ENCODE measurements around the gene GATA3. TPM values are rescaled to one million over a fixed set of nuclear protein-coding genes. Genes with fewer than 3 reads are reported as not detected.

Gene GATA3
- total and polyA plus RNA-seq, 4 donors: 0.10 to 3.4 (median 1.1) TPM

DNA sequence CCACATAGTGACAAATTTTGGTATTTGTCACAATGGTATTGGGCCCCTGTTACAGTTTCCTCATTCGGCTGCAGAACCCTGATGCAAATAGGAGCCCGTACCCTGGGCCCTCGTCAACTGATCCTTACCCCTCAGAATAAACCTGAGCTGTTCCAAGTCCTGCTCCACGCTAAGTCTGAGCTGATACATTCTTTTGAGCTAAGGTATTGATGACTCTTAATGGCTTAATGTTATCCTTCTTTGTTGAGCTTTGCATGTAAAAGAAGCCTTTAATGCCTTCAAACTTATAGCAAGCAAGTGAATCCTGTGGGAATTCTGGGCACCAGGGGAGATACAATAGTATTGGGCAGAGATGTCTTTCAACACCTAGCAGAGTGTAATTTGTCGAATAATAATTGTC is 31.8 kb downstream of the GATA3 start:
- no peak overlapping the region for H3K4me3 ChIP-seq (ENCODE audit: low read depth, low read length)
- 100% methylated on average over 1 of the region's 5 CpGs for WGBS (ENCODE audit: insufficient coverage)

DNA sequence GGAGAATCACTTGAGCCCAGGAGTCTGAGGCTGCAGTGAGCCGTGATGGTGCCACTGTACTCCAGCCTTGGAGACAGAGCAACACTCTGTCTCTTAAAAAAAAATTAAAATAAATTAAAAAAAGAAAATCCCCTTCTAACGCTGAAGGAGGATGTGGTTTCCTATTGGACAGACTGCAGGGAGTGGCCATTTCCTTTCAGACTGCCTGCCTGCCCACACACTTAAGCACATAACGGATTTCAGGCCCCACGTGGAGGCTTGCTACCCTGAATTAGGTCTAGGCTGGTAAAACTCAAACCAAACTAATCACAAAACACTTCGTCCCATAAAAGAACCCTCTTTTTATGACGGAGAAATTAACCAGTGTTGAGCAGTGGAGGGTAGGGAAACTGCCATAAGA is 34.0 kb downstream of the GATA3 start:
- DNase-seq (ENCODE audit: low read depth in 4 of 6, low spot score in 6 of 6): no peak
- Histone ChIP-seq H3K36me3 (ENCODE audit: control insufficient read depth, insufficient read depth, low read length) (no peaks in the 10 kb centered on the region), H3K27me3 (ENCODE audit: control insufficient read depth, insufficient read depth, low read length) (no peaks in the 10 kb centered on the region), H3K9me3 (ENCODE audit: control insufficient read depth, insufficient read depth, low read length) (no peaks in the 10 kb centered on the region), H3K4me1 (ENCODE audit: control insufficient read depth, insufficient read depth, low read length) (no peaks in the 10 kb centered on the region), H3K4me3 (ENCODE audit: low read depth, low read length) (no peak overlapping the region), H3K27ac (ENCODE audit: low read depth, low read length) (no peak overlapping the region)
- no CpG with 5 or more reads among the region's 6 CpGs for WGBS (ENCODE audit: insufficient coverage)

More for the DNA sequence above, 31.8 kb downstream of the GATA3 start:
- Histone ChIP-seq H3K9me3 (ENCODE audit: control insufficient read depth, insufficient read depth, low read length) (no peaks in the 10 kb centered on the region), H3K4me1 (ENCODE audit: control insufficient read depth, insufficient read depth, low read length) (no peaks in the 10 kb centered on the region), H3K27ac (ENCODE audit: low read depth, low read length) (no peak overlapping the region), H3K36me3 (ENCODE audit: control insufficient read depth, insufficient read depth, low read length) (no peaks in the 10 kb centered on the region), H3K27me3 (ENCODE audit: control insufficient read depth, insufficient read depth, low read length) (peaks cover 2% of the 10 kb centered on the region)
- DNase-seq (ENCODE audit: low read depth in 4 of 6, low spot score in 6 of 6): no peak

DNA sequence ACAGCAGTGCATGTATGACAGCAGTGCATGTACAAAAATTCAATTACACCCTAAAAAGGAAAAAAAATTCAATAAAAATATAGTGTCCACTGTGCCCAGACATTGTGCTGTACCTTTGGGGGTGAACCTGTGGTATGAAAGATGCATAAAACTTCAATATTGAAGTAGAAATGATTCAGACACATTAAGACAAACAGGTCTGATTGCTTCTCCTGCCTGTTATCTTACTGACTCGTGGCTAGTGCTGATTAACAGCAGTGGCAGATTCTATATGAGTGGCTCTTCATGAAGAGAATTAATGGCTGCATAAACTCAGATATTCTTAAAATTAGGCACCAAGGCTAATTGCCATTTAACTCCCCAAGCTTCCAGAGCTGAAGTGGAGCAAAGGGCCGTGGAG is 37.9 kb downstream of the GATA3 start:
- H3K4me3 ChIP-seq (ENCODE audit: low read depth, low read length): no peak overlapping the region
- no peaks in the 10 kb centered on the region for H3K27me3 ChIP-seq (ENCODE audit: control insufficient read depth, insufficient read depth, low read length)
- no peak for DNase-seq (ENCODE audit: low read depth in 4 of 6, low spot score in 6 of 6)
- H3K27ac ChIP-seq (ENCODE audit: low read depth, low read length): no peak overlapping the region
- H3K36me3 ChIP-seq (ENCODE audit: control insufficient read depth, insufficient read depth, low read length): no peaks in the 10 kb centered on the region
- no peaks in the 10 kb centered on the region for H3K4me1 ChIP-seq (ENCODE audit: control insufficient read depth, insufficient read depth, low read length)
- WGBS (ENCODE audit: insufficient coverage): 100% methylated on average over 1 of the region's 2 CpGs
- no peaks in the 10 kb centered on the region for H3K9me3 ChIP-seq (ENCODE audit: control insufficient read depth, insufficient read depth, low read length)

DNA sequence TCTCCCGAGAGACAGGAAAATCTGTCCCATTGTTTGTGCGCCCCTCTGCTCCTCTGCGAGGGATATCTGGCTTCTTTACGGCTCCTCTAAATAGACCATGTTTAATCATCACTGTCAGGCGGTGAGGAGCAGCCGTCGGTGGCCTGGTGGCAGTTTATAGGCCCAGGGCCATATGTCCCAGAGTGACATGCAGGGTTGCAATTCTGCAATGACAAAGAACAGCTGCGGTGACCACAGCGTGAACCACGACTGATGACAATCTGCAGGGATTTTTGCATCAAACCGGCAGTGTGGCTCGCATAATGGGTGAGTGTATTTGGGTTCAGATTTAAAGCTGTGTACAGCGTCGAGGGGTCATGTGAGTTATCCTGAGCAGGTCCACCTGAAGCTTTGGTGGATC is 41.5 kb downstream of the GATA3 start:
- WGBS (ENCODE audit: insufficient coverage): 28% methylated on average over 12 of the region's 14 CpGs
- Histone ChIP-seq H3K4me3 (ENCODE audit: low read depth, low read length) (no peak overlapping the region), H3K9me3 (ENCODE audit: control insufficient read depth, insufficient read depth, low read length) (no peaks in the 10 kb centered on the region), H3K27me3 (ENCODE audit: control insufficient read depth, insufficient read depth, low read length) (no peaks in the 10 kb centered on the region), H3K4me1 (ENCODE audit: control insufficient read depth, insufficient read depth, low read length) (no peaks in the 10 kb centered on the region), H3K27ac (ENCODE audit: low read depth, low read length) (no peak overlapping the region), H3K36me3 (ENCODE audit: control insufficient read depth, insufficient read depth, low read length) (no peaks in the 10 kb centered on the region)
- no peak for DNase-seq (ENCODE audit: low read depth in 4 of 6, low spot score in 6 of 6)

DNA sequence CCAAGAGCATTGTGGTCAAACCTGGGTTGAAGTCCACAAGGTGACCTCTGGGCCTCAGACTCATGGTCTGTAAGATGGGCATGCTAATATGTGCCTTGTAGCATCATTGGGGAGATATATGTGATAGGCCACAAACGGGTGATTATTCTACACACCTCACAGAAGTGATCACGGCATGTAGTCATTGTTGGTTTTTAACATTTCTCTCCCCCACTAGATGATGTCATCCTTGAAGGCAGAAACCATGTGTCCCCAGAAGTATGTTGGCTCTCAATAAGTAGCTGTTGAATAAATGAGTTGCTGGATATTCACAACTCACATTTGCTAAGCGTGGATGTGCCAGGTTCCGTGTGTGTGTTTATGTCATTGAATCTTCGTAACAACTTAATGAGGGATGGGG is 42.4 kb downstream of the GATA3 start:
- Histone ChIP-seq H3K27ac (ENCODE audit: low read depth, low read length) (no peak overlapping the region), H3K27me3 (ENCODE audit: control insufficient read depth, insufficient read depth, low read length) (no peaks in the 10 kb centered on the region), H3K9me3 (ENCODE audit: control insufficient read depth, insufficient read depth, low read length) (no peaks in the 10 kb centered on the region), H3K4me3 (ENCODE audit: low read depth, low read length) (no peak overlapping the region), H3K4me1 (ENCODE audit: control insufficient read depth, insufficient read depth, low read length) (no peaks in the 10 kb centered on the region), H3K36me3 (ENCODE audit: control insufficient read depth, insufficient read depth, low read length) (no peaks in the 10 kb centered on the region)
- DNase-seq (ENCODE audit: low read depth in 4 of 6, low spot score in 6 of 6): no peak
- no CpG with 5 or more reads among the region's 5 CpGs for WGBS (ENCODE audit: insufficient coverage)

DNA sequence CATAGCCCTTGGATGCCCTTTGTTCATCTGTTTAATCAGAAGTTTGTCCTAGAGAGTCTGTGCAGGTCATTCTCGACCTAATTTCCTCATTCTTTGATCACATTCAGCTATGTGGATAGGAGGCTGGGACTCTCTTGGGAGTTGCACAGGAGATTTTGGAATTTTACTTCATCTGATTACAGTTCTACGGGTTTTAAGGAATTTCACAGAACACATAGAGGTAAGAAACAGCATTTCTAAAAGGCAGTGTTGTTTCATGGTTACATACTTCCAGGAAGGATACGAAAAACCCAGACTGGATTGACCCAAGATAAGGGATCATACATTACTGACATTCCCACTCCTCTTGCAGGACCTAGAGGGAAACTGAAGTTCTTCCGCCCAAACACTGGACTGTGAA is 45.9 kb downstream of the GATA3 start:
- whole genome bisulfite sequencing (ENCODE audit: insufficient coverage): 83% methylated on average over 1 of the region's 4 CpGs
- H3K27ac ChIP-seq (ENCODE audit: low read depth, low read length): no peak overlapping the region
- H3K27me3 ChIP-seq (ENCODE audit: control insufficient read depth, insufficient read depth, low read length): peaks cover 6% of the 10 kb centered on the region
- no peaks in the 10 kb centered on the region for H3K4me1 ChIP-seq (ENCODE audit: control insufficient read depth, insufficient read depth, low read length)
- H3K4me3 ChIP-seq (ENCODE audit: low read depth, low read length): no peak overlapping the region
- no peaks in the 10 kb centered on the region for H3K36me3 ChIP-seq (ENCODE audit: control insufficient read depth, insufficient read depth, low read length)
- DNase-seq (ENCODE audit: low read depth in 4 of 6, low spot score in 6 of 6): no peak
- no peaks in the 10 kb centered on the region for H3K9me3 ChIP-seq (ENCODE audit: control insufficient read depth, insufficient read depth, low read length)

DNA sequence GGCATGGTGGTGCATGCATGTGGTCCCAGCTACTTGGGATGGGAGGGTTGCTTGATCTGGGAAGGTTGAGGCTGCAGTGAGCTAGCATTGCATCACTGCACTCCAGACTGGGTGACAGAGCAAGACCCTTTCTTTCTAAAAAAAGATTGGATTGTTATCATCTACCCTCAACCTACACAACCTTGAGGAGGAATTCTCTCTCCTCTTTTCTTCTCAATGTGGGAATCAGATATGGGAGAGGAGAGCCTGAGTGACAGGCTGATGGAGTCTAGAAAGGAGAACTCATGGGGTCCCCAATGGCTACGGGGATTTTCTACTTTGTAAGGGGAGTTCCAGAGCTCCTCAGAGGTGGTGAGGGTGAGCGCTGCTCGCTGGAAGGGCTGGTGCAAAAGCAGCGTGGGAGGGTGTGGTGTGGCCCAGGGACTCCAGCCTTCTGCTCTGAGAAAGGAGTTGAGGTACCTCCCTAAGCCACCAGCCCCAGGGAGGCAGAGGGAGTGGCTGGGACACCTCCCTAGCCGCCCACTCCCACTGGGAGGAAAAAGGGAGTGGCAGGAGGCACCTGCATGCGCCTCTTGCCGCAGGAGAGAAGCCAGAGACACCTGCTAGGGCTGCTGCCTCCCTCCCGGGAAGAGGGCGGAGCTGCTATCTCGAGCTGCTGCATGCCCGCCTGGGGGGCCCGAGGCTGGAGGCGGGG is 48.4 kb downstream of the GATA3 start:
- 35% methylated on average over 10 of the region's 13 CpGs for WGBS (ENCODE audit: insufficient coverage)
- Histone ChIP-seq H3K27ac (ENCODE audit: low read depth, low read length) (no peak overlapping the region), H3K4me3 (ENCODE audit: low read depth, low read length) (no peak overlapping the region), H3K27me3 (ENCODE audit: control insufficient read depth, insufficient read depth, low read length) (peaks cover 6% of the 10 kb centered on the region), H3K9me3 (ENCODE audit: control insufficient read depth, insufficient read depth, low read length) (no peaks in the 10 kb centered on the region), H3K4me1 (ENCODE audit: control insufficient read depth, insufficient read depth, low read length) (no peaks in the 10 kb centered on the region), H3K36me3 (ENCODE audit: control insufficient read depth, insufficient read depth, low read length) (no peaks in the 10 kb centered on the region)
- DNase-seq (ENCODE audit: low read depth in 4 of 6, low spot score in 6 of 6): no peak

DNA sequence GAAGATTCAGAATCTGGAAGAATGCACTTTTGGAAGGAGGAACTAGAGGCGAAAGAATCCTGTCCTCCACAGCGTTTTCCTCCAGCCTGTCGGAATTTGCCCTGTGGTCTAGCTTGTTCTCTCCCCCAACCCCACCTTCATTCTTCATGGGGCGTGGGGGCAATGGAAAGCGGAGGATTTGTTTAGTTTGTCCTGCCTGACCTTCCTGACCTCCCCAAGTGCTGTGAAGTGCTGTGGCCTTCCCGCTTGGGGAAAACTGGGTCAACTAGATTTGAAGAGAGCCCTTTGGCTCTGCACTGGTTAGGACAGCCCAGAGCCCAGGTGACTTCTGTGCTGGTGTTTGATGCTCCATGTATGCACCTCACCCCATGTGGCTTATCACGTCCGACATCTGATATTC is 49.1 kb downstream of the GATA3 start:
- H3K27me3 ChIP-seq (ENCODE audit: control insufficient read depth, insufficient read depth, low read length): peaks cover 6% of the 10 kb centered on the region
- H3K36me3 ChIP-seq (ENCODE audit: control insufficient read depth, insufficient read depth, low read length): no peaks in the 10 kb centered on the region
- WGBS (ENCODE audit: insufficient coverage): 89% methylated on average over 2 of the region's 8 CpGs
- no peaks in the 10 kb centered on the region for H3K4me1 ChIP-seq (ENCODE audit: control insufficient read depth, insufficient read depth, low read length)
- no peak overlapping the region for H3K27ac ChIP-seq (ENCODE audit: low read depth, low read length)
- no peak for DNase-seq (ENCODE audit: low read depth in 4 of 6, low spot score in 6 of 6)
- H3K4me3 ChIP-seq (ENCODE audit: low read depth, low read length): no peak overlapping the region
- H3K9me3 ChIP-seq (ENCODE audit: control insufficient read depth, insufficient read depth, low read length): no peaks in the 10 kb centered on the region

DNA sequence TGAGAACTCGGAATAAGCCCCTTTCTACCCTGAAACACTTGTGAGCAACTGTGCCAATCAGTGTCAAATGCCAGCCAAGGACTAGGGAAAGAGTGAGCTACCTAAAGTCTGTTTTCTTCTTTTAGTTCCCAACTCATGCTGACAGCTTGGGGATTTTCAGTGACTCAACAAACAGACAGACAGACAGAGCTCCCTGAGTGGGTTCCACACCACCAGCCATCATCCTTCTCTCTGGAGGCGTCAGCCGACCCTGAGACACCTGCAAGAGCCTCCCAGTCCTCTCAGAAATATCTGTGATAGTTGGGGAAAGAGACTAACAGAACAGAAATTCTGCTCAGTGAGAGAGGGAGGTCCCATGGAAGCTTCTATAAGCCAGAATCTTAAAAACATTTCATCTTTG is 49.5 kb downstream of the GATA3 start:
- H3K4me1 ChIP-seq (ENCODE audit: control insufficient read depth, insufficient read depth, low read length): no peaks in the 10 kb centered on the region
- no peak for DNase-seq (ENCODE audit: low read depth in 4 of 6, low spot score in 6 of 6)
- no peaks in the 10 kb centered on the region for H3K9me3 ChIP-seq (ENCODE audit: control insufficient read depth, insufficient read depth, low read length)
- WGBS (ENCODE audit: insufficient coverage): no CpG with 5 or more reads among the region's 3 CpGs
- H3K27me3 ChIP-seq (ENCODE audit: control insufficient read depth, insufficient read depth, low read length): peaks cover 6% of the 10 kb centered on the region
- no peaks in the 10 kb centered on the region for H3K36me3 ChIP-seq (ENCODE audit: control insufficient read depth, insufficient read depth, low read length)
- no peak overlapping the region for H3K4me3 ChIP-seq (ENCODE audit: low read depth, low read length)
- H3K27ac ChIP-seq (ENCODE audit: low read depth, low read length): no peak overlapping the region

DNA sequence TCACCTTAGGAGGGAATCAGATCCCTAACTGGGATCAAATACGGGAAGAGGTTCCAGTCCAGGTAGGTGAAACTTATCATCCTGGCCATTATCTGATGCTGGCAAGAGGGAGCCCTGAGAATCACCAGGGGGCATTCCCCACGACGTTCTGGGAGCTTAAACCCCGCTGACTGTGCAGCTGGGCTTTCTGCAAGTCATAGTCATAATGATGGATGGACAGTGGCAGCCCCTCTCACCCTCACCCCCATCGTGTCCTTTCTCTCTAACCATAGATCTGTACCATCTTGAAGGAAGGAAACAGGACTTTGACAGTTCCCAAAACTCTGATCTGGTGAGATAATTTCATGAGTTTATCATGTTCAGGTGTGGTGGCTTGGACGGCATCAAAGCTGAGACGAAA is 50.2 kb downstream of the GATA3 start:
- Histone ChIP-seq H3K9me3 (ENCODE audit: control insufficient read depth, insufficient read depth, low read length) (no peaks in the 10 kb centered on the region), H3K36me3 (ENCODE audit: control insufficient read depth, insufficient read depth, low read length) (no peaks in the 10 kb centered on the region), H3K4me1 (ENCODE audit: control insufficient read depth, insufficient read depth, low read length) (no peaks in the 10 kb centered on the region), H3K4me3 (ENCODE audit: low read depth, low read length) (no peak overlapping the region), H3K27me3 (ENCODE audit: control insufficient read depth, insufficient read depth, low read length) (peaks cover 6% of the 10 kb centered on the region), H3K27ac (ENCODE audit: low read depth, low read length) (no peak overlapping the region)
- no peak for DNase-seq (ENCODE audit: low read depth in 4 of 6, low spot score in 6 of 6)
- 70% methylated on average over 6 of the region's 7 CpGs for WGBS (ENCODE audit: insufficient coverage)

Data from spinal cord (tissue), 10 donors.